ENCODE results near the gene CUTC.

The CUTC gene

DNA sequence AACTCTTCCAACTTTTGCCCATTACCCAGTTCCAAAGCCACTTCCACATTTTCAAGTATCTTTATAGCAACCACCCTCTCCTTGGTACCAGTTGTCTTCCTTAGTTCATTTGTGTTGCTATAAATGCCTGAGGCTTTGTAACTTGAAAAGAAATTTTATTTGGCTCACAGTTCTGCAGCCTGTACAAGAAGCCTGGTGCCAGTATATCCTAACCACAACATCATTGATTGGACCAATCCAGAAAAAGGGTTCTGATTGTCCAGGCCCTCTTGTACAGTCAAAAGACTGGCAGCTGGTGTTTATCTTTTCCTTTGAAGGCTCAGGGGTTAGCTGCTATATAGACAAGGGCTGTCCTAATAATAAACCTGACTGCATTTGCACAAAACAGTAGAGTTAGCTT lies 29.3 kb downstream of the CUTC start:
- no peak for TF ChIP-seq GATA2 (IDR thresholded peaks at IDR 0.05; ENCODE audit: low read depth, low read length)
- TF ChIP-seq GATA3 (IDR thresholded peaks at IDR 0.05; ENCODE audit: low read depth, low read length), result no peak

DNA sequence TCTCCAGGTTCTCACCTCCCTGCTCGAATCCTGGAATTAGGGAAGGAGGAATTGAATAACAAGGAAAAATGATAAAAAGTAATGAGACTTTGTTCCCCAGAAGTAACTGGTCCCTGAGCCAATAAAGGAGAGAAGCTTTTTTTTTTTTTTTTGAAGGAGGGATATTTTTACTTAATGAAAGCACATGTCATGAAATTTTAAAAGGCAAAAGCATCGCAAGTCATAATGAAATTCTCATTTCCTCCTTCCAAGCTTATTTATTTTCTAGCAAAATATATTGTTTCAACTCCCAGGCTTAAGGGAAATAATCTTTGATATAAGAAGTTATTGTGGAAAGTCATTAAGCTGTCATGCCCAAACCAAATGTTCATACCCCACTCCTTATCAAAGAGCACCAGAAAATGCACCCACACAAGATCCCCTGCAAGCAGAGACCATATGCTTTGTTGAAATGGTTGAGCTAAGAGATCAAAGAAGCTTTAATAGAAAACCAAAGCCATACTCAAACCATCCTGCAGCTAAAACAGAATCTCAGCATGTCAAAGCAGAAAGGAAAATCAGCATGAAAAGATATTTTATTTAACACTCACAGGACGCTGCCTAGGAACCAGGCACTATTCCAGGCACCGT lies 33.8 kb downstream of the CUTC start:
- TF ChIP-seq GATA2 (IDR thresholded peaks at IDR 0.05; ENCODE audit: low read depth, low read length) (no peak), GATA3 (IDR thresholded peaks at IDR 0.05; ENCODE audit: low read depth, low read length) (no peak)

DNA sequence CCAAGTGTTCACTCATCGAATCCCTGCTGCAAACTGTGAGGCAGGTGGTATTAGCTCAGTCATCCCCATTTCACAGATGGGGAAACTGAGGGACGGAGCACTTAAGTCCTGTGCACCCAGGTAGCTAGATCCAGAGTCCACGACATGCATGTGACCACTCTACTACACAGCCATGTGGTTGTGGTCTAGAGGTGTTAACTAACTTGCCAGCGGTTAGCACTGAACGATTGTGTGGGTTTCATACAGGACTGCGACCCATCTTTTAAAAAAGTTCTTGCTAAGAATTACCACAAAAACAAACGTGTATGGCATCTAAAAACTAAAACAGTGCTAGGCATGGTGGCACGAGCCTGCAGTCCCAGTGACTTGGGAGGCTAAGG lies 34.3 kb downstream of the CUTC start:
- TF ChIP-seq GATA3 (IDR thresholded peaks at IDR 0.05; ENCODE audit: low read depth, low read length), result no peak

DNA sequence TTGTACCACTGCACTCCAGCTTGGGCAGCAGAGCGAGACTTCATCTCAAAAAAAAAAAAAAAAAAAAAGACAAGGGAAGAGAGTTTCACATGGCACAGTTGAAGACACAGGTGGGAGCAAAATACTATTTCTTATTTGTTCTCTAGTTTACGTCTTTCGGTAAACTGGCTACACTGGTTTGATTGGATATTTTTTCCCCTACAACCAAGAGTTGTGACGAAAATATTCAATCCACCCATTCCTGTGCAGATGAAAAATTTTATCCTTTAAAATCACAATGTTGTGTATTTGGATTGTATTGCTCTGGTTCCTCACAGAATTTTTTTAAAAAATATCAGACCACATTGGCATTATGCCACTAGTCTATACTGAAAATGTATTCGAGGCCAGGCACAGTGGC lies 35.9 kb downstream of the CUTC start:
- no peak for TF ChIP-seq GATA3 (IDR thresholded peaks at IDR 0.05; ENCODE audit: low read depth, low read length)
- TF ChIP-seq GATA2 (IDR thresholded peaks at IDR 0.05; ENCODE audit: low read depth, low read length), result no peak

DNA sequence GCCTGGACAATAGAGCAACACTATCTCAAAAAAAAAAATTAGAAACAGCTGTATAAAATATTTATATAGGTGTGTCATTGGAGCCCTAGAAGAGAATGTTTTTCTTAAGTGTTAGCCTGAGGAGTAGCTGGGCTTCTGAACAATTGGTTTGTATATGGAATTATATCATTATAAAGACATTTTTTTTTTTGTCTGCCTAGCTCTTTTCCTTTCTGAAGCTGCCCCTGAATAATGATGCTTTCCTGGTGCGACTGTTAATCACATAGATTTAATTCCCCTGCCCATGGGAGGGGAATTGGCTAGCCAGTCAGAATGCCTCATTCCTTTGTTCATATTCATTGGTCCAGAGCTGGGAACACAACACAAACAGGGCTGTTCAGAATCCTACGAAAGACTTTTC lies 36.5 kb downstream of the CUTC start:
- no peak for TF ChIP-seq GATA3 (IDR thresholded peaks at IDR 0.05; ENCODE audit: low read depth, low read length)
- no peak for TF ChIP-seq GATA2 (IDR thresholded peaks at IDR 0.05; ENCODE audit: low read depth, low read length)

DNA sequence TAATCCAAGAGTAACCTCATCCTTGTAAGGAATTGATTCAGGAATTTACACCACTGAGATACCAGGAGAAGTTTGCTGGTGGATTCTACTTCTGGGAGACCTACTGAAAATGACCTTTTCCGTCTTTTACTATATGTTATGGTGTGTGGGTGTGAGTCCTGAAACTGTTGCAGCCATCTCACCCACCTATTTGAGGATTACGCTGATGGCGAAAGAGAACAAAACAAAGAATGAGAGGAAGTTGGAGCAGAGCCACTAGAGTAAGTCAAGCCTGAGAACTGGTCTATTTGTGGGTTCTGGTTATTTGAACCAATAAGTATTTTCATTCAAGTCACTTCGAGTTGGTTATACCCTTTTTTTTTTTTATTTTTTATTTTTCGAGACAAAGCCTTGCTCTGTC lies 37.7 kb downstream of the CUTC start:
- TF ChIP-seq GATA2 (IDR thresholded peaks at IDR 0.05; ENCODE audit: low read depth, low read length), result no peak
- no peak for TF ChIP-seq GATA3 (IDR thresholded peaks at IDR 0.05; ENCODE audit: low read depth, low read length)

DNA sequence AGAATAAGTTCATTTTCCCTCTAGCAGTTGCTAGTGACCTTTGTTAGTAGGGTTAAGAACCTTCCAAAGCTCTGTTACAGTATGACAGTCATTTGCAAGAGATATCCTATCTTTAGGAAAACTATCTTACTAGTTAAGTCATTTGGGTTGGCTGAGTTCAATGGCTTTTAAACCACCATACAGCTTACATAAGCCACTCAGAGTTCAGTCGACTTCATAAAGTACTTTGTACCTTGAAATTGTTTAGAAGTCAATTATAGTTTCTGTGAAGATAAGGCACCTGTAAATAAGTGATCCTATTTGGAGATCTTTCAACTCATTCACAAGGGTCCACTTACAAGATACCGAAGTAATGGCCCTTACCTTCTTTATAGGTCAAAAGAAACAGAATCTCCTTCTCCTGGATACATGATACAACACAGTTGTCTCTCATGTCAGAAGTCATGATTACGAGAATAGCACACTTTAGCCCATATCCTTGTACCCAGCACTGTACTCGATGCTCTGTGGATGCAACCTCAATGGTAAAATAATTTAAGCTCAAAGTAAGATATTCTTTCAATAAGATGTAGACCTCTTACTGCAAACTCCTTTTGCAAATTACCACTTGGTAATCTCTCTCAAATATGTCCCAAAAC lies 38.5 kb downstream of the CUTC start:
- TF ChIP-seq GATA3 (IDR thresholded peaks at IDR 0.05; ENCODE audit: low read depth, low read length) (no peak), GATA2 (IDR thresholded peaks at IDR 0.05; ENCODE audit: low read depth, low read length) (no peak)

DNA sequence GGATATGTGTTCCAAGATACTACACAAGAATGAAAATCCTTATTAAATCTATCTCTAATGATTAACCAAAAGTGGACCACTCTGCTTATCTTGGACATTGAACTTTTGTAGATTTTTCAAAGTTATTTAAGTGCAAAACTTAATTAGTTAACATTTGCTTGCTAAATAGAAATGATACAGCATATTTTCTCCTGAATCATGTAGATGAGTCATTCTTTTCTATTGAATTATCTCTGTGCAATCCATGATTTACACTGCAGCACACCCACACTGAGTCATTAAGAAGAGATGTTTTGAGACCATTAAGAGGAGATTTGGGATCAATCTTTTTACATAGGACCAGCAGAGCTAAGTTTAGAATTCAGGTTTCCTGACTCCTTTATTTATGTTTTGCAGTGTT lies 43.8 kb downstream of the CUTC start:
- TF ChIP-seq GATA2 (IDR thresholded peaks at IDR 0.05; ENCODE audit: low read depth, low read length), result no peak
- TF ChIP-seq GATA3 (IDR thresholded peaks at IDR 0.05; ENCODE audit: low read depth, low read length), result no peak

DNA sequence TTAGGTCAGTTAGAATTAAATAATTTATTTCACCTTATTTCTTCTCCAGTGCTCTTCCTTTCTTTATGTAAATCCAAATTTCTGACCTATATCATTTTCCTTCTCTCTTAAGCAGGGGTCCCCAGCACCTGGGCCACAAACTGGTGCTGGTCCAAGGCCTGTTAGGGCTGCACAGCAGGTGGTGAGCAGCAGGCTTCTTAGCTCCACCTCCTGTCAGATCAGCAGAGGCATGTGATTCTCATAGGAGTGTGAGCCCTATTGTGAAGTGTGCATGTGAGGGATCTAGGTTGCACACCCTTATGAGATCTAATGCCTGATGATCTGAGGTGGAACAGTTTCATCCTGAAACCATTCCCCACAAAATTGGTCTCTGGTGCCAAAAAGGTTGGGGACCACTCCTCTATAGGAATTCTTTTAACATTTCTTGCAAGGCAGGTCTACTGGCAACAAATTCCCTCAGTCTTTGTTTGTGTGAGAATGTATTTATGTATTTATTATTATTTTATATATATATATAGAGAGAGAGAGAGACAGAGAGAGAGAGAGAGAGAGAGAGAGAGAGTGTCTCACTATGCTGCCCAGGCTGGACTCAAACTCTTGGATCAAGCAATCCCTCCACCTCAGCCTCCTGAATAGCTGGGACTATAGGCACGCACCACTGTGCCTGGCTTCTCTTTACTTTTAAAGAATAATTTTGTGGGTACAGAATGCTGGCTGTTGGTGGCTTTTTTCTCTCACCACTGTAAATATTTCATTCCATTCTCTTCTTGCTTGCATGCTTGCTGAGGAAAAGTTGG lies 46.1 kb downstream of the CUTC start:
- TF ChIP-seq GATA2 (IDR thresholded peaks at IDR 0.05; ENCODE audit: low read depth, low read length) (no peak), GATA3 (IDR thresholded peaks at IDR 0.05; ENCODE audit: low read depth, low read length) (no peak)

DNA sequence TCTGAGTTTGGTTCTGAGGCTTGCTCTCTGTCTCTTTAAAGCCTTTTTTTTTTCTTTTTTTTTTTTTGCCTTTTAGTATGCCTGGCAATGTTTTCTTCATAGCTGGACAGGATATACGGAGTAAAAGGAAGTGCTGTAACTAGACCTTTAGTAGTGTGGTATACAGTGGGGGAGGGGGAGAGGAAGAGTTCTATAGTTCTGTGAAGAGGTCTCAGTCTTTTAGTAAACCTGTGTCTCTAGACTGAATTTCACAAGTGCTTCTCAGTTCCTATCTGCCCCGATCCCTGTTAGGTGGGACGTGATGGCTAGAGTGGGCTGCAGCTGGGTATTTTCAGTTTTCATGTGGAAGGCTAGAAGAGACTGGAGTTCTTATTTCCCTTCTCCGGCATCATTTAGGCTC lies 47.3 kb downstream of the CUTC start:
- TF ChIP-seq GATA3 (IDR thresholded peaks at IDR 0.05; ENCODE audit: low read depth, low read length), result no peak
- no peak for TF ChIP-seq GATA2 (IDR thresholded peaks at IDR 0.05; ENCODE audit: low read depth, low read length)

DNA sequence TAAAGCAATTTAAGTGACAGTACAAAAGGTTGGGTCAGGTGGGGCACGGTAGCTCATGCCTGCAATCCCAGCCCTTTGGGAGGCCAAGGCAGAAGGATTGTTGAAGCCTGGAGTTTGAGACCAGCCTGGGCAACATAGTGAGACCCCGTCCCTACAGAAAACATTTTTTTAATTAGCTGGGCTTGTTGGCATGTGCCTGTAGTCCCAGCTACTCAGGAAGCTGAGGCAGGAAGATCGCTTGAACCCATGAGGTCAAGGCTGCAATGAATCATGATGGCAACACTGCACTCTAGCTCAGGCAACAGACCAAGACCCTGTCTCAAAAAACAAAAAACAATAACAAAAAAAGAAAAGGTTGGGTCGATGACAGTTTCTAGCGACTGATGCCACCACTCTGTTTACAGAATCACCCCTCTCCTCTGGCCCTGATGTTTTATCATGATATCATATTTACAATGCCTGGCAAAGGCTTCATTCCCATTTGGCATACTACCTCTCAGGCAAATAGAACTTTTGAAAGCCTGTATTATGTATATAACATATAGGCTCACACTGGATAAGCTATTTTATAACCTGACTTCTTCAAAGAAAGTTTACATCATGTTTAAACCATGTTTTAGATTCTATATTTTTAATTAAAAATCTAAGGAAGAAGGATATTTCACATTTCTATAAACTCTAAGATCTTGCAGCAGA lies 49.8 kb downstream of the CUTC start:
- no peak for TF ChIP-seq GATA3 (IDR thresholded peaks at IDR 0.05; ENCODE audit: low read depth, low read length)
- no peak for TF ChIP-seq GATA2 (IDR thresholded peaks at IDR 0.05; ENCODE audit: low read depth, low read length)

DNA sequence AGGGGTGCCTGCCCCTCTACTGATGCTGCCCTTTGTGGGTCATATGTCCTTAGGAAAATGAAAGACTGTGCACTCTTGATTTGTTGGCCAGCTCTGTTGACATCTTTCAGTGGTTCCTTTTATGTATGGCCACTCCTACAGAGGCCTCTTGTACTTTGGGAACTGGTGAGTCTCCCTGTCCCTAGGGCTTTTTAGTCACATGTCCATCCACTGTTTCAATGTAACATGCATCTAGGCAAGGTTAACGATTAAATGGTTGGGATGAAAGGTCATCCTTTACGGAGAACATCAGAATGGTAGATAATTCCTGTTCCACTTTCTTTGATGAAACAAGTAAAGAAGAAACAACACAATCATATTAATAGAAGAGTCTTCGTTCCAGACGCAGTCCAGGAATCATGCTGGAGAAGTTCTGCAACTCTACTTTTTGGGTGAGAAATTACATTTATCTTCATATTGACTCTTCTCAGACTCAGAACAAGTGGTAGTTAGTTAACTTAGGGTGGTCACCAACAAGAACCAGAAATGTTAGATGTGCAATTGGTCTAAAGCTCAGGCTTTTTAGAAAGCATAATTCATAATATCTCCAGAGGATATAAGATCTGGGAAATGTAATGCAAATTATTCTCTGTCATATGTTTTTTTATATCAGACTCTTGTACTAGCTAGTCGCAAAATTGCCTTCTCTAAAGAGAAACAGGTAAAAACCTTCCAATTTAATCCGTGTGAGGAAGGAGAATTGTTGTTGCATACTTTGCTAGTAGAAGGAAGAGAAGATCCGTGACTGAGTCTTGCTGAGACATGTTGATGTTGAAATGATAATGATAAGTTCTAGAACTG lies 50.6 kb downstream of the CUTC start, which contains the start of gene ABCC2:
Gene ABCC2 (plus strand): TSS at position 194 of the 840 bp plus-strand sequence. CDS start 205 bp downstream, at position 399.
- TF ChIP-seq GATA2 (IDR thresholded peaks at IDR 0.05; ENCODE audit: low read depth, low read length) (no peak), GATA3 (IDR thresholded peaks at IDR 0.05; ENCODE audit: low read depth, low read length) (no peak)

DNA sequence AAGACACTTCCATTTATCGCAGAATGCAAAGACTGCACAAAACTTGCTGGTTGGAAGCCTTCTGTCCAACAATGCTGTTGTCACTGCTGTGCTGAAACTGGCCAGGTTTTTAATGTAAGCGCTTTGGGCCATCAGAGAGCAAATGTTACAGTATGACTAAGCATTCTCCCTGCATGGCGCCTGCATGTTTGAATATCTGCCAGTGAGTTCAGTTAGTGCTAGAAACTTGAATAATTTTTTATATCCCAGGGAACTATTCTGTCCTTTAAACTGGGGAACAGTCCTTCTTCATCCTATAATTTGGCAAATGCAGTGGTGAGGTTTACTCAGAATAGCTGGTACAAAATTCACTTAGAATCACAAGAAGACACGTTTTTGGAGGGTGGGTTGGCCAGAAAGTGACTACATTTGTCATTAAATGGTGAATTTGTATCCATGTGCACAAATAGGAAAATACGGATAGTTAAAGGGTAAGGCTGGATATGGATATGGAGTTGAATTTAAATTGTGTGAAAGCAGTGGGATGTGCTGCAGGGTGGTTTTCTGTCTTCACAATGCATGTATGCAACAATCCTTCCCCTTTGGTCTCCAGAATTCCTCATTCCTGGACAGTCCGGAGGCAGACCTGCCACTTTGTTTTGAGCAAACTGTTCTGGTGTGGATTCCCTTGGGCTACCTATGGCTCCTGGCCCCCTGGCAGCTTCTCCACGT lies 52.1 kb downstream of the CUTC start:
- TF ChIP-seq GATA3 (IDR thresholded peaks at IDR 0.05; ENCODE audit: low read depth, low read length) (no peak), GATA2 (IDR thresholded peaks at IDR 0.05; ENCODE audit: low read depth, low read length) (no peak)
